ENCODE results near the gene KCNJ10.

DNA sequence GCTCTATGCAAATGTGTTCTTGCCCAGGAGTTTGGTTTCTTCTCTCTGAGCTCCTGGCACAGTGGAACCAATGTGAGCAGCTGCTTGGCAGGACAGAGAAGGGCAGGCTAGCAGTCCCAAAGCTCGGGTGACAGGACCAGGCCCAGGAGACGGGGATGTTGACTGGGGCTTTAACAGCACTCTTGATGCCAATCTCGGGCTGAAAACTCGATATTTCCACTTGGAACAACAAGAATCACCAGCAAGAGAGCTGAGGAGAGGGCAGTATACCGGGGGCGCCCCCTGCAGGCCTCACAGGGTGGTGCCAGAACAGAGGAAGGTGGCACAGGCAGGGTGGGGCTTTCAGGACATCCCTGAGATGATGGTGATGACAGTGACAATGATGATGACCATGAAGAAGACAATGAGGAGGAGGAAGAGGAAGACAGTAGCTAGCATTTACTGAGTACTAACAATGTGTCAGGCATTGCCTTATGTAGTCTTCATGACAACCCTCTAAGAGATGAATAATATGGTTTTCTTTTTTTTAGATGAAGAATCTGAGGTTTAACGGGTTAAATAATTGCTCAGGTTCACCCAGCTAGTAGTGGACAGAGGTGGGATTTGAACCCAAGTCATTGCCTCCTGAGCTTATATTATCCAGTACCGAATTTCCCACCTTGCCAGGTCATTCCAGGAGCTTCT, 8.7 kb upstream of the KCNJ10 start:
- TF ChIP-seq, protein P1, sequence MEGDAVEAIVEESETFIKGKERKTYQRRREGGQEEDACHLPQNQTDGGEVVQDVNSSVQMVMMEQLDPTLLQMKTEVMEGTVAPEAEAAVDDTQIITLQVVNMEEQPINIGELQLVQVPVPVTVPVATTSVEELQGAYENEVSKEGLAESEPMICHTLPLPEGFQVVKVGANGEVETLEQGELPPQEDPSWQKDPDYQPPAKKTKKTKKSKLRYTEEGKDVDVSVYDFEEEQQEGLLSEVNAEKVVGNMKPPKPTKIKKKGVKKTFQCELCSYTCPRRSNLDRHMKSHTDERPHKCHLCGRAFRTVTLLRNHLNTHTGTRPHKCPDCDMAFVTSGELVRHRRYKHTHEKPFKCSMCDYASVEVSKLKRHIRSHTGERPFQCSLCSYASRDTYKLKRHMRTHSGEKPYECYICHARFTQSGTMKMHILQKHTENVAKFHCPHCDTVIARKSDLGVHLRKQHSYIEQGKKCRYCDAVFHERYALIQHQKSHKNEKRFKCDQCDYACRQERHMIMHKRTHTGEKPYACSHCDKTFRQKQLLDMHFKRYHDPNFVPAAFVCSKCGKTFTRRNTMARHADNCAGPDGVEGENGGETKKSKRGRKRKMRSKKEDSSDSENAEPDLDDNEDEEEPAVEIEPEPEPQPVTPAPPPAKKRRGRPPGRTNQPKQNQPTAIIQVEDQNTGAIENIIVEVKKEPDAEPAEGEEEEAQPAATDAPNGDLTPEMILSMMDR (IDR thresholded peaks at IDR 0.05): peak; percentile 11 to 41 (median 38)
- TF ChIP-seq POLR2A (IDR thresholded peaks at IDR 0.05): no peak
- TF ChIP-seq POLR2AphosphoS5 (IDR thresholded peaks at IDR 0.05): no peak
